MCF 10A (cell line): ENCODE data around the gene BMX. TPM values are rescaled to one million over a fixed set of nuclear protein-coding genes. Genes with fewer than 3 reads are reported as not detected.
A peak's percentile ranks its signal among the peaks of the same experiment; 100 is the strongest.

Experiments
- BruUV-seq: library from RNA; stranded (reverse); fragments of 400-500 nt; replicated peaks from 2 replicates; lab custom pipeline; 2021; lab: Mats Ljungman, UMichigan
- CTCF ChIA-PET: fragments of 300-600 bp; sonication (Branson Sonifier 250); formaldehyde crosslinking; extraction: SDS; loops from one replicate; lab custom pipeline; 2021; ENCODE audit warnings: antibody characterized with exemption, inconsistent platforms; lab: Yijun Ruan, JAX
- POLR2A ChIA-PET: fragments of 300-600, 350-650 bp; sonication (Branson Sonifier 250); formaldehyde crosslinking; extraction: SDS; loops from one replicate; lab custom pipeline; 2020; ENCODE audit warnings: antibody characterized with exemption, inconsistent platforms; lab: Yijun Ruan, JAX
- DNase-seq: peaks from one replicate; pipeline ENCODE4 v3.0.0-alpha.2; 2018; ENCODE audit not compliant: unreplicated experiment
- H3K27ac Mint-ChIP-seq: one replicate; pipeline ENCODE4 v1.8.0; 2022; ENCODE audit warnings: mild to moderate bottlenecking, low read depth, mixed read lengths; ENCODE audit not compliant: unreplicated experiment
- H3K27me3 Mint-ChIP-seq: one replicate; pipeline ENCODE4 v1.8.0; 2022; ENCODE audit warnings: mixed read lengths; ENCODE audit not compliant: insufficient read depth, unreplicated experiment
- H3K36me3 Mint-ChIP-seq: one replicate; pipeline ENCODE4 v1.8.0; 2022; ENCODE audit warnings: mild to moderate bottlenecking, moderate library complexity, mixed read lengths; ENCODE audit not compliant: insufficient read depth, unreplicated experiment
- H3K4me1 Mint-ChIP-seq: one replicate; pipeline ENCODE4 v1.8.0; 2022; ENCODE audit warnings: mixed read lengths; ENCODE audit not compliant: insufficient read depth, unreplicated experiment
- H3K4me3 Mint-ChIP-seq: one replicate; pipeline ENCODE4 v1.8.0; 2022; ENCODE audit warnings: mild to moderate bottlenecking, moderate library complexity, mixed read lengths; ENCODE audit not compliant: unreplicated experiment
- H3K9me3 Mint-ChIP-seq: one replicate; pipeline ENCODE4 v1.8.0; 2022; ENCODE audit warnings: mixed read lengths; ENCODE audit not compliant: unreplicated experiment
- intact Hi-C: fragments of 100-400 bp; cut with micrococcal nuclease; formaldehyde crosslinking; loops from 2 replicates; pipeline ENCODE4 v1.14.1; 2022
- total RNA-seq: library from RNA; stranded (reverse); gene quantifications from 2 replicates; pipeline ENCODE4 v1.2.3, GENCODE V29; 2022
- TF ChIP-seq, protein P1 (sequence below): fragments of 200-600 bp; IDR thresholded peaks from one replicate; pipeline ENCODE4 v1.8.0; 2022; ENCODE audit warnings: antibody characterized with exemption, mild to moderate bottlenecking; ENCODE audit not compliant: unreplicated experiment

Gene BMX
- total RNA-seq, 1 experiment from 2014 or later = not detected

- H3K4me1 Mint-ChIP-seq = peaks cover 7% of the 10 kb centered on the region
- BruUV-seq = no TSS peak
- no peak overlapping the region for H3K27ac Mint-ChIP-seq
- peak; percentile 16 for DNase-seq
- TF ChIP-seq, protein P1, sequence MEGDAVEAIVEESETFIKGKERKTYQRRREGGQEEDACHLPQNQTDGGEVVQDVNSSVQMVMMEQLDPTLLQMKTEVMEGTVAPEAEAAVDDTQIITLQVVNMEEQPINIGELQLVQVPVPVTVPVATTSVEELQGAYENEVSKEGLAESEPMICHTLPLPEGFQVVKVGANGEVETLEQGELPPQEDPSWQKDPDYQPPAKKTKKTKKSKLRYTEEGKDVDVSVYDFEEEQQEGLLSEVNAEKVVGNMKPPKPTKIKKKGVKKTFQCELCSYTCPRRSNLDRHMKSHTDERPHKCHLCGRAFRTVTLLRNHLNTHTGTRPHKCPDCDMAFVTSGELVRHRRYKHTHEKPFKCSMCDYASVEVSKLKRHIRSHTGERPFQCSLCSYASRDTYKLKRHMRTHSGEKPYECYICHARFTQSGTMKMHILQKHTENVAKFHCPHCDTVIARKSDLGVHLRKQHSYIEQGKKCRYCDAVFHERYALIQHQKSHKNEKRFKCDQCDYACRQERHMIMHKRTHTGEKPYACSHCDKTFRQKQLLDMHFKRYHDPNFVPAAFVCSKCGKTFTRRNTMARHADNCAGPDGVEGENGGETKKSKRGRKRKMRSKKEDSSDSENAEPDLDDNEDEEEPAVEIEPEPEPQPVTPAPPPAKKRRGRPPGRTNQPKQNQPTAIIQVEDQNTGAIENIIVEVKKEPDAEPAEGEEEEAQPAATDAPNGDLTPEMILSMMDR = no peak
- H3K4me3 Mint-ChIP-seq = no peak overlapping the region
- intact Hi-C loops = no loop called here
- ChIA-PET CTCF (interaction anchor here (0.8 to 7.4 kb wide), 11 partner anchors 10 to 166 kb away, joined by 3 to 353 read pairs (median 6); partner anchors contain the start of genes PIR and VEGFD), POLR2A (interaction anchor here (0.6 to 0.8 kb wide), 3 partner anchors 94 to 136 kb away, joined by 3 to 4 read pairs (median 3); no protein-coding TSS in a partner anchor)
- no peaks in the 10 kb centered on the region for H3K36me3 Mint-ChIP-seq
- no peaks in the 10 kb centered on the region for H3K9me3 Mint-ChIP-seq
- H3K27me3 Mint-ChIP-seq = peaks cover 11% of the 10 kb centered on the region
These were observed 34.5 kb upstream of the BMX start for GRCh38 chrX:15465896-15466651.

GRCh38 chrX:15468036-15468435 is 32.6 kb upstream of the BMX start:
- no peaks in the 10 kb centered on the region for H3K9me3 Mint-ChIP-seq
- BruUV-seq = no TSS peak
- peaks cover 13% of the 10 kb centered on the region for H3K4me1 Mint-ChIP-seq
- H3K27ac Mint-ChIP-seq = no peak overlapping the region
- intact Hi-C loops = loop anchor here (1.0 kb wide), 2 partner anchors 119 to 168 kb away; no protein-coding TSS in a partner anchor
- H3K4me3 Mint-ChIP-seq = no peak overlapping the region
- TF ChIP-seq, protein P1 = peak; percentile 52
- ChIA-PET CTCF (interaction anchor here (0.7 to 9.4 kb wide), 39 partner anchors 11 to 666 kb away, joined by 3 to 353 read pairs (median 5); partner anchors contain the start of genes ASB9, BMX and PIR), POLR2A (interaction anchor here (0.6 to 1.7 kb wide), 9 partner anchors 10 to 125 kb away, joined by 3 to 8 read pairs (median 4); no protein-coding TSS in a partner anchor)
- no peaks in the 10 kb centered on the region for H3K36me3 Mint-ChIP-seq
- DNase-seq = peak; percentile 67
- H3K27me3 Mint-ChIP-seq = peaks cover 11% of the 10 kb centered on the region

- no TSS peak for BruUV-seq
- no peak for DNase-seq
- Mint-ChIP-seq H3K9me3 (no peaks in the 10 kb centered on the region), H3K4me1 (peaks cover 20% of the 10 kb centered on the region), H3K27me3 (peaks cover 11% of the 10 kb centered on the region), H3K4me3 (no peak overlapping the region), H3K27ac (no peak overlapping the region), H3K36me3 (no peaks in the 10 kb centered on the region)
- intact Hi-C loops = loop anchor here (5.0 to 10.0 kb wide), 2 partner anchors 203 to 1225 kb away; no protein-coding TSS in a partner anchor
- CTCF ChIA-PET = interaction anchor here (0.6 to 9.4 kb wide), 12 partner anchors 18 to 179 kb away, joined by 3 to 353 read pairs (median 17); partner anchors contain the start of genes BMX and PIR
- TF ChIP-seq, protein P1 = no peak
- POLR2A ChIA-PET = interaction anchor here (1.2 to 1.7 kb wide), 3 partner anchors 23 to 120 kb away, joined by 4 to 6 read pairs (median 5); no protein-coding TSS in a partner anchor
These were observed 31.0 kb upstream of the BMX start for GRCh38 chrX:15469613-15470012.

GRCh38 chrX:15471028-15471427 is 29.6 kb upstream of the BMX start:
- H3K36me3 Mint-ChIP-seq = no peaks in the 10 kb centered on the region
- no peak overlapping the region for H3K27ac Mint-ChIP-seq
- TF ChIP-seq, protein P1 = peak; percentile 76
- no peak overlapping the region for H3K4me3 Mint-ChIP-seq
- CTCF ChIA-PET = interaction anchor here (0.5 to 9.4 kb wide), 35 partner anchors 12 to 383 kb away, joined by 3 to 127 read pairs (median 5); partner anchors contain the start of genes AP1S2, BMX and PIR
- no peaks in the 10 kb centered on the region for H3K27me3 Mint-ChIP-seq
- BruUV-seq = no TSS peak
- intact Hi-C loops = loop anchor here (1.0 to 10.0 kb wide), 5 partner anchors 22 to 1224 kb away; partner anchors contain the start of gene PIR
- POLR2A ChIA-PET = interaction anchor here (0.6 to 2.1 kb wide), 2 partner anchors 22 to 193 kb away, joined by 4 to 7 read pairs; partner anchors contain the start of gene PIR
- peaks cover 22% of the 10 kb centered on the region for H3K4me1 Mint-ChIP-seq
- H3K9me3 Mint-ChIP-seq = no peaks in the 10 kb centered on the region
- DNase-seq = peak; percentile 80
